ENCODE measurements around the gene CDK14. TPM values are rescaled to one million over a fixed set of nuclear protein-coding genes. Genes with fewer than 3 reads are reported as not detected.
"Not testable (repeated sequence)": the region's sequence is repeated elsewhere in the genome, so short reads cannot be mapped to it uniquely, and the experiment has no call there.

CDK14 gene
- total and polyA plus RNA-seq, 8 donors: 0.58 to 43.9 (median 12.2) TPM

- Histone ChIP-seq H3K27ac (peak overlapping the region in 1 of 5 donors; percentile 84), H3K36me3 (no peaks in the 10 kb centered on the region), H3K4me1 (peaks cover 0 to 26% (median 10%) of the 10 kb centered on the region in 4 donors), H3K4me3 (no peak overlapping the region), H3K9me3 (no peaks in the 10 kb centered on the region), H3K27me3 (no peaks in the 10 kb centered on the region)
- intact Hi-C loops (cut with DNase I; ENCODE audit: low total_unique reads): no loop called here
- no peak for DNase-seq
- TF ChIP-seq, protein P1, sequence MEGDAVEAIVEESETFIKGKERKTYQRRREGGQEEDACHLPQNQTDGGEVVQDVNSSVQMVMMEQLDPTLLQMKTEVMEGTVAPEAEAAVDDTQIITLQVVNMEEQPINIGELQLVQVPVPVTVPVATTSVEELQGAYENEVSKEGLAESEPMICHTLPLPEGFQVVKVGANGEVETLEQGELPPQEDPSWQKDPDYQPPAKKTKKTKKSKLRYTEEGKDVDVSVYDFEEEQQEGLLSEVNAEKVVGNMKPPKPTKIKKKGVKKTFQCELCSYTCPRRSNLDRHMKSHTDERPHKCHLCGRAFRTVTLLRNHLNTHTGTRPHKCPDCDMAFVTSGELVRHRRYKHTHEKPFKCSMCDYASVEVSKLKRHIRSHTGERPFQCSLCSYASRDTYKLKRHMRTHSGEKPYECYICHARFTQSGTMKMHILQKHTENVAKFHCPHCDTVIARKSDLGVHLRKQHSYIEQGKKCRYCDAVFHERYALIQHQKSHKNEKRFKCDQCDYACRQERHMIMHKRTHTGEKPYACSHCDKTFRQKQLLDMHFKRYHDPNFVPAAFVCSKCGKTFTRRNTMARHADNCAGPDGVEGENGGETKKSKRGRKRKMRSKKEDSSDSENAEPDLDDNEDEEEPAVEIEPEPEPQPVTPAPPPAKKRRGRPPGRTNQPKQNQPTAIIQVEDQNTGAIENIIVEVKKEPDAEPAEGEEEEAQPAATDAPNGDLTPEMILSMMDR (IDR thresholded peaks at IDR 0.05): no peak
- TF ChIP-seq POLR2A (IDR thresholded peaks at IDR 0.05) (no peak), POLR2AphosphoS5 (IDR thresholded peaks at IDR 0.05) (no peak), EP300 (IDR thresholded peaks at IDR 0.05) (no peak)
Measured at GRCh38 chr7:90769036-90769435, 172.9 kb downstream of the CDK14 start.

DNA sequence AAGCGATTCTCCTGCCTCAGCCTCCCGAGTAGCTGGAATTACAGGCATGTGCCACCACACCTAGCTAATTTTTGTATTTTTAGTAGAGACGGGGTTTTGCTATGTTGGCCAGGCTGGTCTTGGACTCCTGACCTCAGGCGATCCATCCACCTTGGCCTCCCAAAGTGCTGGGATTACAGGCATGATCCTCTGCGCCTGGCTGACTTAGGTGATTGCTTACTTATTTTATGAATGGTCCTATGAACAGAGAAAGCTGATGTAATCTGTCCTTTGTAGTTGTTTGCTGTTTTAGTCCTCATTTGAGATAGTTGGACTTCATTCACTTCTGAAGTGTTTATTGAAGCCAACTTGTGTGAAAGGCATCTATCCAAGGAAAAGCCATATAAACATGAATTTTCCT is 173.4 kb downstream of the CDK14 start:
- peaks cover 0 to 26% (median 10%) of the 10 kb centered on the region in 4 donors for H3K4me1 ChIP-seq
- H3K27me3 ChIP-seq; H3K4me3 ChIP-seq; intact Hi-C loops (cut with DNase I; ENCODE audit: low total_unique reads); DNase-seq; H3K9me3 ChIP-seq; H3K36me3 ChIP-seq: not testable (repeated sequence)
- H3K27ac ChIP-seq: peak overlapping the region in 1 of 5 donors; percentile 84
- WGBS, 5 donors: 87 to 100% (median 95%) methylated on average over 5 of the region's 5 CpGs

GRCh38 chr7:90771281-90771680 is 175.2 kb downstream of the CDK14 start:
- no peak overlapping the region for H3K27ac ChIP-seq
- intact Hi-C loops (cut with DNase I; ENCODE audit: low total_unique reads): no loop called here
- no peak overlapping the region for H3K4me3 ChIP-seq
- no peak for DNase-seq
- no peaks in the 10 kb centered on the region for H3K36me3 ChIP-seq
- peaks cover 0 to 26% (median 10%) of the 10 kb centered on the region in 4 donors for H3K4me1 ChIP-seq
- TF ChIP-seq EP300 (IDR thresholded peaks at IDR 0.05) (no peak), POLR2AphosphoS5 (IDR thresholded peaks at IDR 0.05) (no peak), POLR2A (IDR thresholded peaks at IDR 0.05) (no peak)
- no peaks in the 10 kb centered on the region for H3K9me3 ChIP-seq
- WGBS, 5 donors: 82 to 100% (median 91%) methylated on average over 2 of the region's 2 CpGs
- H3K27me3 ChIP-seq: no peaks in the 10 kb centered on the region

GRCh38 chr7:90772410-90772809 is 176.3 kb downstream of the CDK14 start:
- intact Hi-C loops (cut with DNase I; ENCODE audit: low total_unique reads): no loop called here
- no peak for DNase-seq
- H3K27me3 ChIP-seq: no peaks in the 10 kb centered on the region
- TF ChIP-seq EP300 (IDR thresholded peaks at IDR 0.05) (no peak), POLR2AphosphoS5 (IDR thresholded peaks at IDR 0.05) (no peak), POLR2A (IDR thresholded peaks at IDR 0.05) (no peak)
- TF ChIP-seq, protein P1 (IDR thresholded peaks at IDR 0.05): no peak
- WGBS, 5 donors: 72 to 88% (median 83%) methylated on average over 6 of the region's 6 CpGs
- H3K9me3 ChIP-seq: no peaks in the 10 kb centered on the region
- no peaks in the 10 kb centered on the region for H3K36me3 ChIP-seq
- H3K4me3 ChIP-seq: no peak overlapping the region
- peaks cover 0 to 26% (median 5%) of the 10 kb centered on the region in 4 donors for H3K4me1 ChIP-seq
- no peak overlapping the region for H3K27ac ChIP-seq

DNA sequence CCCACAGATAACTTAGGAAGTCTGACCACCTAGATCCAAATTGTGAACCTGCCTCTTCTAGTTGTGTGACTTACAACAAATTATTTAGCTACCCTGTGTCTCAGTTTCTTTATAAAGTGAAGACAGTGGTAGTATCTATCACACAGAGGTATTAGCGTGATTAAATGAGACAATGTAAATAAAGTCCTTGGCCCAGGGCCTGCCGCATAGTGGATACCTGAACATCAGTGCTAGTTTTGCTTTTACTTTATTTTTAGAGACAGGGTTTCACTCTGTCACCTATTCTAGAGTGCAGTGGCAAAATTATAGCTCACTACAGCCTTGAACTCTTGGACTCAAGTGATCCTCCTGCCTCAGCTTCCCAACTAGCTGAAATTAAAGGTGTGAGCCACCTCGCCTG is 177.1 kb downstream of the CDK14 start:
- Histone ChIP-seq H3K9me3 (no peaks in the 10 kb centered on the region), H3K27ac (no peak overlapping the region), H3K27me3 (no peaks in the 10 kb centered on the region), H3K36me3 (no peaks in the 10 kb centered on the region), H3K4me1 (peaks cover 0 to 23% (median 3%) of the 10 kb centered on the region in 4 donors), H3K4me3 (no peak overlapping the region)
- WGBS, 5 donors: 84 to 88% (median 87%) methylated on average over 3 of the region's 3 CpGs
- TF ChIP-seq, protein P1 (IDR thresholded peaks at IDR 0.05): no peak
- TF ChIP-seq POLR2AphosphoS5 (IDR thresholded peaks at IDR 0.05): no peak
- TF ChIP-seq POLR2A (IDR thresholded peaks at IDR 0.05): no peak
- no peak for TF ChIP-seq EP300 (IDR thresholded peaks at IDR 0.05)
- intact Hi-C loops (cut with DNase I; ENCODE audit: low total_unique reads): no loop called here
- DNase-seq: no peak

Data from stomach (tissue), 9 donors.